ENCODE data around the gene ASPSCR1. TPM values are rescaled to one million over a fixed set of nuclear protein-coding genes. Genes with fewer than 3 reads are reported as not detected.

The ASPSCR1 gene
- total RNA-seq, 1 donor from 2014 or later = 20.1 TPM

- no peak for TF ChIP-seq CTCF (conservative IDR thresholded peaks at IDR 0.05; ENCODE audit: low read depth, low read length)
- DNase-seq (ENCODE audit: low read depth) = no peak
- H3K4me3 ChIP-seq (ENCODE audit: low read depth, low read length) = peak within 1 kb of the TSS; percentile 91
Measured at GRCh38 chr17:82022310-82022980, 45.0 kb downstream of the ASPSCR1 start, which contains the start of gene CENPX. TSS of gene CENPX (minus strand) at chr17:82022878. CDS start at chr17:82022861, 17 bp downstream.

- peak within 1 kb of the TSS; percentile 91 for H3K4me3 ChIP-seq (ENCODE audit: low read depth, low read length)
- DNase-seq (ENCODE audit: low read depth) = peak; percentile 84
- TF ChIP-seq CTCF (conservative IDR thresholded peaks at IDR 0.05; ENCODE audit: low read depth, low read length) = no peak
Measured at GRCh38 chr17:82022981-82023446, 45.6 kb downstream of the ASPSCR1 start, which contains the start of gene LRRC45. TSS of gene LRRC45 (plus strand) at chr17:82023305. CDS start at chr17:82023644, 339 bp downstream.

- DNase-seq (ENCODE audit: low read depth) = no peak
Measured at GRCh38 chr17:82023447-82024241, 46.2 kb downstream of the ASPSCR1 start.

GRCh38 chr17:82024859-82025258 is 47.4 kb downstream of the ASPSCR1 start:
- no peak overlapping the region for H3K4me3 ChIP-seq (ENCODE audit: low read depth, low read length)
- DNase-seq (ENCODE audit: low read depth) = no peak
- TF ChIP-seq CTCF (conservative IDR thresholded peaks at IDR 0.05; ENCODE audit: low read depth, low read length) = no peak

More at GRCh38 chr17:82023447-82024241, 46.2 kb downstream of the ASPSCR1 start:
- peak overlapping the region; percentile 88 for H3K4me3 ChIP-seq (ENCODE audit: low read depth, low read length)
- no peak for TF ChIP-seq CTCF (conservative IDR thresholded peaks at IDR 0.05; ENCODE audit: low read depth, low read length)

GRCh38 chr17:82025401-82026107 is 48.1 kb downstream of the ASPSCR1 start:
- H3K4me3 ChIP-seq (ENCODE audit: low read depth, low read length) = no peak overlapping the region
- no peak for DNase-seq (ENCODE audit: low read depth)
- TF ChIP-seq CTCF (conservative IDR thresholded peaks at IDR 0.05; ENCODE audit: low read depth, low read length) = no peak

- H3K4me3 ChIP-seq (ENCODE audit: low read depth, low read length) = no peak overlapping the region
- no peak for DNase-seq (ENCODE audit: low read depth)
- no peak for TF ChIP-seq CTCF (conservative IDR thresholded peaks at IDR 0.05; ENCODE audit: low read depth, low read length)
Measured at GRCh38 chr17:82028246-82028645, 50.8 kb downstream of the ASPSCR1 start.
